SK-N-SH (cell line): Measurements from ENCODE around the gene POLQ.

ENCODE experiments used
- CTCF ChIP-seq: fragments of 200-600 bp; sonication (generic); IDR thresholded peaks from 2 replicates; pipeline ENCODE4 v1.6.1; 2017; ENCODE audit warnings: antibody characterized with exemption, mild to moderate bottlenecking, moderate library complexity
- ELF1 ChIP-seq: IDR thresholded peaks from 2 replicates; pipeline ENCODE4 v1.4.0; 2012
- YY1 ChIP-seq: IDR thresholded peaks from 2 replicates; pipeline ENCODE4 v1.4.0; 2012; ENCODE audit warnings: low read depth, mild to moderate bottlenecking

DNA sequence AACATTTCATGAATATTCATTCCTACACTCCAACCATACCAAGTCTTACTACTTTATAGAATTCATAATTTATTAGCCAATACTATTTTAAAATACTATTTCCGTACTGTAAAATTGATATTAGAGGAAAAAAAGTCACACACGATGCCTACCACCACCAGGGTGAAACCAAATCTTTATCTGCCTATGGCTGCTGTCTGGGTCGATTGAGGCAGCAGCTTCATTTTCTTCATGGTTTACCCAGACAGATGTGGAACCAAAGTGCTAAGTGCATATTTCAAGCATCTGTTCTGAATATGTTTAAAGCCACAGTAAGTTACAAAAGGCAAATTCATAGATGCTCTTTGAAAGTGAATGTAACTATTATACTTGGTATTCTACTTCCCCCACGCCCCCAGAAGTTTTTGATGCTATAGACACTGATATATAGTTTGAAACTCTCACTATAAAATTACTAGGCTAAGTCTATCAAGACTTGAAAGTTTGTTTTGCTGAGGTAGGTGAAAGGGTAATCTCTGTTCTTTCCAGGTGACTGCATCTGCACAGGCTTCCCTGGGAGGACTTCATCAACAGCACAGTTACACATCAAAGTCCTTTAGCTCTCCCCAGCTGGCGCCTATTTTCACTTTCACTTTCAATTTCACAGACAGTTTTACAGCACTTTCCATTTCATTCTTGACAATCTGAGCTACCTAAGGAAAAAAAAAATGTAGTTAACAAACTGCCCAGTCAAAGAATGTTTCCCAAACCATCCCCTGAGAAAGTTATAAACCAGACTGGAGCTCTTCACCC, 113.9 kb downstream of the POLQ start:
- TF ChIP-seq ELF1 (no peak), YY1 (no peak), CTCF (no peak)
